IMR-90 (cell line): ENCODE data around the gene TPM2. TPM values are rescaled to one million over a fixed set of nuclear protein-coding genes. Genes with fewer than 3 reads are reported as not detected.

Experiments
- ATAC-seq: fragments of 200-7000 bp; cut with Tn5 transposase; 2 replicates; pipeline ENCODE4 v1.9.1; 2020; ENCODE audit warnings: low read depth, mild to moderate bottlenecking, moderate library complexity
- BruUV-seq: library from RNA; stranded (reverse); fragments of 400-500 nt; replicated peaks from 2 replicates; lab custom pipeline; 2021; lab: Mats Ljungman, UMichigan
- CTCF ChIA-PET: fragments of 300-600 bp; formaldehyde crosslinking; extraction: SDS; loops from one replicate; lab custom pipeline; 2021; ENCODE audit warnings: antibody characterized with exemption; lab: Yijun Ruan, JAX
- POLR2A ChIA-PET: fragments of 300-600 bp; sonication (Branson Sonifier 250); formaldehyde crosslinking; loops from one replicate; lab custom pipeline; 2022; ENCODE audit warnings: antibody characterized with exemption; ENCODE audit not compliant: unreplicated experiment; lab: Charles Lee
- DNase-seq: peaks from one replicate; pipeline ENCODE4 v3.0.0; 2013
- H2AFZ ChIP-seq: replicated peaks from 2 replicates; pipeline ENCODE3; 2013; ENCODE audit warnings: low read length, mild to moderate bottlenecking; ENCODE audit not compliant: poor library complexity
- H2AK5ac ChIP-seq: 2 replicates; pipeline ENCODE4 v1.6.1; 2013; ENCODE audit warnings: low read depth, low read length, inconsistent platforms
- H2AK9ac ChIP-seq: replicated peaks from 2 replicates; pipeline ENCODE3; 2013; ENCODE audit warnings: mild to moderate bottlenecking, low read depth, low read length, moderate library complexity; ENCODE audit not compliant: poor library complexity
- H2BK120ac ChIP-seq: 2 replicates; pipeline ENCODE4 v1.6.1; 2013; ENCODE audit warnings: low read depth, low read length, inconsistent platforms
- H2BK15ac ChIP-seq: 3 replicates; pipeline ENCODE4 v1.6.1; 2013; ENCODE audit warnings: low read depth, low read length, inconsistent platforms
- H2BK20ac ChIP-seq: 2 replicates; pipeline ENCODE4 v1.6.1; 2013; ENCODE audit warnings: low read depth, mild to moderate bottlenecking, inconsistent platforms, low read length, moderate library complexity
- H2BK5ac ChIP-seq: 2 replicates; pipeline ENCODE4 v1.6.1; 2013; ENCODE audit warnings: mild to moderate bottlenecking, low read depth, low read length, inconsistent platforms; ENCODE audit not compliant: poor library complexity, severe bottlenecking
- H3K14ac ChIP-seq: replicated peaks from 2 replicates; pipeline ENCODE4 v1.6.1; 2013; ENCODE audit warnings: low read depth, low read length, inconsistent platforms
- H3K18ac ChIP-seq: 2 replicates; pipeline ENCODE4 v1.6.1; 2013; ENCODE audit warnings: low read depth, low read length, control low read depth
- H3K23ac ChIP-seq: 2 replicates; pipeline ENCODE4 v1.6.1; 2013; ENCODE audit warnings: low read depth, low read length, inconsistent platforms
- H3K27ac ChIP-seq: 2 replicates; pipeline ENCODE4 v1.5.1; 2013; ENCODE audit warnings: mild to moderate bottlenecking, control low read depth, low read length; ENCODE audit not compliant: insufficient read depth
- H3K27me3 ChIP-seq: 2 replicates; pipeline ENCODE4 v1.6.1; 2013; ENCODE audit warnings: low read length; ENCODE audit not compliant: control insufficient read depth, insufficient read depth
- H3K36me3 ChIP-seq: 2 replicates; pipeline ENCODE4 v1.6.1; 2013; ENCODE audit warnings: low read length, mixed read lengths; ENCODE audit not compliant: control insufficient read depth, insufficient read depth
- H3K4ac ChIP-seq: 2 replicates; pipeline ENCODE4 v1.6.1; 2013; ENCODE audit warnings: low read depth, low read length, inconsistent platforms
- H3K4me1 ChIP-seq: 2 replicates; pipeline ENCODE4 v1.6.1; 2013; ENCODE audit warnings: low read length, mixed read lengths; ENCODE audit not compliant: control insufficient read depth, insufficient read depth
- H3K4me2 ChIP-seq: 2 replicates; pipeline ENCODE4 v1.6.1; 2013; ENCODE audit warnings: low read depth, mild to moderate bottlenecking, control low read depth, low read length, moderate library complexity
- H3K4me3 ChIP-seq: 2 replicates; pipeline ENCODE4 v1.5.1; 2013; ENCODE audit warnings: low read depth, mild to moderate bottlenecking, control low read depth, low read length, moderate library complexity; ENCODE audit not compliant: insufficient read depth
- H3K56ac ChIP-seq: 2 replicates; pipeline ENCODE4 v1.6.1; 2013; ENCODE audit warnings: low read length, inconsistent platforms; ENCODE audit not compliant: insufficient read depth; ENCODE audit errors: extremely low read depth
- H3K79me1 ChIP-seq, 2 experiments: 2 replicates each; pipeline ENCODE4 v1.6.1; 2013; ENCODE audit warnings: low read length in 2 of 2, inconsistent platforms in 1 of 2, low read depth in 1 of 2
- H3K9ac ChIP-seq: 2 replicates; pipeline ENCODE4 v1.6.1; 2013; ENCODE audit warnings: low read depth, low read length, control low read depth
- H3K9me1 ChIP-seq: 2 replicates; pipeline ENCODE4 v1.6.1; 2013; ENCODE audit warnings: low read length, inconsistent platforms; ENCODE audit not compliant: insufficient read depth
- H3K9me3 ChIP-seq: 2 replicates; pipeline ENCODE4 v1.6.1; 2013; ENCODE audit warnings: low read length; ENCODE audit not compliant: control insufficient read depth, insufficient read depth
- H4K20me1 ChIP-seq: 2 replicates; pipeline ENCODE4 v1.6.1; 2013; ENCODE audit warnings: low read length, inconsistent platforms; ENCODE audit not compliant: insufficient read depth
- H4K5ac ChIP-seq: 2 replicates; pipeline ENCODE4 v1.6.1; 2013; ENCODE audit warnings: mild to moderate bottlenecking, low read depth, low read length, control low read depth
- H4K8ac ChIP-seq, 2 experiments: 2 replicates each; pipeline ENCODE4 v1.6.1; 2013; ENCODE audit warnings: low read depth in 2 of 2, low read length in 2 of 2, control low read depth in 1 of 2, inconsistent platforms in 1 of 2
- H4K91ac ChIP-seq: 2 replicates; pipeline ENCODE4 v1.6.1; 2013; ENCODE audit warnings: low read depth, low read length, inconsistent platforms; ENCODE audit not compliant: insufficient read depth
- BHLHE40 ChIP-seq: fragments of 150-350 bp; IDR thresholded peaks from 2 replicates; pipeline ENCODE4 v1.6.1; 2016; ENCODE audit warnings: mild to moderate bottlenecking, low read depth, low read length
- CHD1 ChIP-seq: IDR thresholded peaks from 2 replicates; pipeline ENCODE4 v1.6.1; 2012; ENCODE audit warnings: low read depth, low read length, improper control_type of control experiment
- FOS ChIP-seq: fragments of 150-350 bp; IDR thresholded peaks from 2 replicates; pipeline ENCODE4 v1.6.1; 2016; ENCODE audit warnings: low read depth, low read length
- MAFK ChIP-seq: IDR thresholded peaks from 2 replicates; pipeline ENCODE4 v1.6.1; 2012; ENCODE audit warnings: low read depth, low read length, improper control_type of control experiment
- MAZ ChIP-seq: IDR thresholded peaks from 2 replicates; pipeline ENCODE4 v1.6.1; 2012; ENCODE audit warnings: low read depth, mild to moderate bottlenecking, low read length, improper control_type of control experiment, moderate library complexity, borderline replicate concordance
- MXI1 ChIP-seq: IDR thresholded peaks from 2 replicates; pipeline ENCODE4 v1.6.1; 2012; ENCODE audit warnings: low read depth, mild to moderate bottlenecking, low read length, moderate library complexity, borderline replicate concordance
- NFE2L2 ChIP-seq: fragments of 150-350 bp; IDR thresholded peaks from 2 replicates; pipeline ENCODE4 v1.6.1; 2016; ENCODE audit warnings: low read depth, mild to moderate bottlenecking, low read length
- RAD21 ChIP-seq: IDR thresholded peaks from 2 replicates; pipeline ENCODE4 v1.6.1; 2012; ENCODE audit warnings: low read length, improper control_type of control experiment
- RCOR1 ChIP-seq: IDR thresholded peaks from 2 replicates; pipeline ENCODE4 v1.6.1; 2012; ENCODE audit warnings: mild to moderate bottlenecking, low read length, improper control_type of control experiment; ENCODE audit not compliant: insufficient replicate concordance
- RFX5 ChIP-seq: IDR thresholded peaks from 2 replicates; pipeline ENCODE4 v1.8.0; 2012; ENCODE audit warnings: low read depth, mild to moderate bottlenecking, low read length, moderate library complexity
- SMC3 ChIP-seq: fragments of 150-350 bp; IDR thresholded peaks from 2 replicates; pipeline ENCODE4 v1.6.1; 2016; ENCODE audit warnings: low read depth, mild to moderate bottlenecking, antibody characterized with exemption, low read length, moderate library complexity
- WGBS, 2 experiments: methylation state at CpG; one replicate each; pipeline versions ENCODE4 v1.1.5 to v1.1.7; 2013; ENCODE audit warnings: missing lambda C conversion rate in 2 of 2; ENCODE audit not compliant: insufficient read length in 1 of 2; ENCODE audit errors: extremely low coverage in 2 of 2; 5-methylcytosine and 5-hydroxymethylcytosine counted together
- dilution Hi-C: fragments of 300-500 bp; cut with HindIII; formaldehyde crosslinking; loops from one replicate; pipeline ENCODE4 v1.14.3; 2018; ENCODE audit warnings: low sequenced_read_pairs; ENCODE audit not compliant: unreplicated experiment
- in situ Hi-C: fragments of 300-500 bp; cut with MboI; formaldehyde crosslinking; loops from 3 replicates; pipeline ENCODE4 v1.14.3; 2019; ENCODE audit warnings: low sequenced_read_pairs, inconsistent platforms, mixed read lengths
- intact Hi-C: fragments of 100-400 bp; cut with micrococcal nuclease; formaldehyde crosslinking; loops from 2 replicates; pipeline ENCODE4 v1.10.0; 2022
- polyA plus RNA-seq, 3 experiments: library from polyadenylated mRNA; depleted of rRNA; stranded (reverse); fragments of >200 nt; gene quantifications; 2 replicates each; pipeline ENCODE4 v1.2.3, GENCODE V29; 2012; ENCODE audit warnings: low replicate concordance in 1 of 3
- total RNA-seq: library from RNA; depleted of rRNA; stranded (reverse); fragments of >200 nt; gene quantifications from 2 replicates; pipeline ENCODE4 v1.2.3, GENCODE V29; 2012
- TF ChIP-seq, protein P1 (sequence below): fragments of 150-350 bp; IDR thresholded peaks from 2 replicates; pipeline ENCODE4 v1.6.1; 2017; ENCODE audit warnings: mild to moderate bottlenecking, antibody characterized with exemption, low read length, low read depth
- TF ChIP-seq, protein P2 (sequence below): conservative IDR thresholded peaks from 2 replicates; pipeline ENCODE4 v1.5.1; 2012; ENCODE audit warnings: mild to moderate bottlenecking, low read depth, low read length, improper control_type of control experiment

Gene TPM2
- total and polyA plus RNA-seq, 2 of the 4 experiments (the other 2 are of a cell fraction) = 960 to 2,500 TPM

DNA sequence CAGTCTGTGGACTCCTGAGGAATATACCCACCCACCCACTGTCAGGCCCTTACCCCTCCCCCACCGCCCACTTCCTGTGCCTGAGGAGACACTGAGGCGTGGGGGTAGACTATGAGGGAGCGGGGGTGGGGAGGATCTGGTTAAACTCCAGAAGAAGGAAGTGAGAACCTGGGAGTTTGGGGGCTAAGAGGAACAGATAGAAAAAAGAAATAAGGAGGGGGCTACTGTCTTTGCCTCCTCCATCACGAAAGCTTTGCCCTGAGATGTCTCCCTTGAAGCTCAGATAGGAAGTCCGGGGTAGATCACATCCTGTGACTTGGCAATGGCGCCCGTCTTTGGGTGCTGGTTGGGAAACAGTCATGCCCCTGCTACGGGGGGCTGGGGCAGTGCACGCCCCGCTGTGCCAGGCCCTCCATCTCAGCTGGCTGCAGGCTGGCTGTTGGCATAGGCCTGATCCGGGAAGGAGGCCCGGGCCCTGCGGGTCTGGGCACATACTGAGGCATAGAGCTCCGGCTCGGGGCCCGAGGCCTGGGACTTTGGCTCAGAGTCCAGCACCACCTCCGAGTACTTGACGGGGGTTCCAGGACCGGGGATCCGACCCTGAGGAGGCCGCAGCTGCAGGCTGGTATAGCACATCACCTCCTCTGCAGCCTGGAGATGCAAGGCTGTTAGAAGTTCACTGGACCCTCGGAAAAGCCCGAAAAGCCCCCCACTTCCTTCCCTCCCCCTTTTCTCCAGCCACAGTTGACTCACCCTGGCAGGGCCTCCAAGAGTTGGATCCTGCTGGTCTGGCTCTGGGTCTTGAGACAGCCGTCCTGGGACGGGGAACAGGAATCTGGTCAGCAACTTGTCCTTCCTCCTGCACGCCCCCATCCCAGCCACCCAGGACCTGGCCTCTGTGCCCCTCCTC, 40.0 kb downstream of the TPM2 start:
- no peaks in the 10 kb centered on the region for H3K36me3 ChIP-seq
- no peak overlapping the region for H3K4ac ChIP-seq
- no peak overlapping the region for H2BK120ac ChIP-seq
- no peak overlapping the region for H3K27ac ChIP-seq
- no peaks in the 10 kb centered on the region for H3K27me3 ChIP-seq
- H3K56ac ChIP-seq = no peak overlapping the region
- TF ChIP-seq, protein P1, sequence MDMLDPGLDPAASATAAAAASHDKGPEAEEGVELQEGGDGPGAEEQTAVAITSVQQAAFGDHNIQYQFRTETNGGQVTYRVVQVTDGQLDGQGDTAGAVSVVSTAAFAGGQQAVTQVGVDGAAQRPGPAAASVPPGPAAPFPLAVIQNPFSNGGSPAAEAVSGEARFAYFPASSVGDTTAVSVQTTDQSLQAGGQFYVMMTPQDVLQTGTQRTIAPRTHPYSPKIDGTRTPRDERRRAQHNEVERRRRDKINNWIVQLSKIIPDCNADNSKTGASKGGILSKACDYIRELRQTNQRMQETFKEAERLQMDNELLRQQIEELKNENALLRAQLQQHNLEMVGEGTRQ = no peak
- TF ChIP-seq MAFK = no peak
- TF ChIP-seq RFX5 = no peak
- no peak for TF ChIP-seq MXI1
- TF ChIP-seq FOS = no peak
- TF ChIP-seq, protein P2, sequence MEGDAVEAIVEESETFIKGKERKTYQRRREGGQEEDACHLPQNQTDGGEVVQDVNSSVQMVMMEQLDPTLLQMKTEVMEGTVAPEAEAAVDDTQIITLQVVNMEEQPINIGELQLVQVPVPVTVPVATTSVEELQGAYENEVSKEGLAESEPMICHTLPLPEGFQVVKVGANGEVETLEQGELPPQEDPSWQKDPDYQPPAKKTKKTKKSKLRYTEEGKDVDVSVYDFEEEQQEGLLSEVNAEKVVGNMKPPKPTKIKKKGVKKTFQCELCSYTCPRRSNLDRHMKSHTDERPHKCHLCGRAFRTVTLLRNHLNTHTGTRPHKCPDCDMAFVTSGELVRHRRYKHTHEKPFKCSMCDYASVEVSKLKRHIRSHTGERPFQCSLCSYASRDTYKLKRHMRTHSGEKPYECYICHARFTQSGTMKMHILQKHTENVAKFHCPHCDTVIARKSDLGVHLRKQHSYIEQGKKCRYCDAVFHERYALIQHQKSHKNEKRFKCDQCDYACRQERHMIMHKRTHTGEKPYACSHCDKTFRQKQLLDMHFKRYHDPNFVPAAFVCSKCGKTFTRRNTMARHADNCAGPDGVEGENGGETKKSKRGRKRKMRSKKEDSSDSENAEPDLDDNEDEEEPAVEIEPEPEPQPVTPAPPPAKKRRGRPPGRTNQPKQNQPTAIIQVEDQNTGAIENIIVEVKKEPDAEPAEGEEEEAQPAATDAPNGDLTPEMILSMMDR = no peak
- TF ChIP-seq RCOR1 = no peak
- TF ChIP-seq SMC3 = no peak
- TF ChIP-seq MAZ = no peak
- no peak for TF ChIP-seq CHD1
- TF ChIP-seq BHLHE40 = no peak
- TF ChIP-seq NFE2L2 = no peak
- TF ChIP-seq RAD21 = no peak
- intact Hi-C loops = loop anchor here (10.0 kb wide), 2 partner anchors 165 kb away; partner anchors contain the start of genes HINT2 and SPAG8
- 86% methylated on average over 7 of the region's 26 CpGs; no CpG with 5 or more reads in 1 of the 2 experiments for WGBS, 2 experiments
- ChIA-PET POLR2A (no interaction called here), CTCF (interaction anchor here (1.5 kb wide), 1 partner anchor 8 kb away, joined by 3 read pairs; the partner anchor contains the start of genes CCDC107 and RMRP)
- H4K20me1 ChIP-seq = no peaks in the 10 kb centered on the region
- dilution Hi-C loops = no loop called here
- peak overlapping the region; percentile 73 for H2AFZ ChIP-seq
- peaks cover 4% of the 10 kb centered on the region; the same call in 1 of the 2 replicates for H3K9me1 ChIP-seq
- H4K5ac ChIP-seq = no peak overlapping the region
- no peak overlapping the region for H2BK15ac ChIP-seq
- in situ Hi-C loops = loop anchor here (10.0 kb wide), 1 partner anchor 145 kb away; no protein-coding TSS in a partner anchor
- no peak overlapping the region for H2AK5ac ChIP-seq
- H3K79me1 ChIP-seq = 0 out of 4 replicates have a peak, but pooled peaks cover 0 to 4% of the 10 kb centered on the region in 2 experiments
- H3K9me3 ChIP-seq = no peaks in the 10 kb centered on the region
- no peak overlapping the region for H2BK20ac ChIP-seq
- H3K23ac ChIP-seq = no peak overlapping the region
- H4K8ac ChIP-seq = no peak overlapping the region; a peak in 1 of 4 replicates
- no peak for DNase-seq
- no peak overlapping the region for H3K18ac ChIP-seq
- peaks cover 14% of the 10 kb centered on the region for H3K4me1 ChIP-seq
- no peak overlapping the region for H3K4me3 ChIP-seq
- no peak for ATAC-seq
- no peak overlapping the region for H4K91ac ChIP-seq
- no peak overlapping the region for H3K4me2 ChIP-seq
- no peak overlapping the region for H2AK9ac ChIP-seq
- no TSS peak for BruUV-seq
- no peak overlapping the region for H2BK5ac ChIP-seq
- no peak overlapping the region for H3K14ac ChIP-seq
- H3K9ac ChIP-seq = no peak overlapping the region
